DOHH2 (cell line): ENCODE data around the gene TNRC6A.

Source experiments
- H3F3A ChIP-seq: fragments of 200-600 bp; sonication (generic), shearing (Covaris generic); 2 replicates; pipeline ENCODE4 v1.6.0; 2016; ENCODE audit warnings: antibody characterized with exemption, mild to moderate bottlenecking; ENCODE audit not compliant: control insufficient read depth, insufficient read depth
- H3K27ac ChIP-seq: fragments of 200-600 bp; sonication (generic); 2 replicates; pipeline ENCODE4 v1.5.1; 2014; ENCODE audit warnings: low read depth, mild to moderate bottlenecking, low read length, moderate library complexity
- H3K27me3 ChIP-seq: fragments of 200-600 bp; sonication (generic); 2 replicates; pipeline ENCODE4 v1.6.1; 2014; ENCODE audit warnings: mild to moderate bottlenecking, low read length, mixed read lengths; ENCODE audit not compliant: control insufficient read depth
- H3K36me3 ChIP-seq: fragments of 200-600 bp; sonication (generic); 2 replicates; pipeline ENCODE4 v1.6.1; 2014; ENCODE audit warnings: mild to moderate bottlenecking, low read length, moderate library complexity, mixed read lengths; ENCODE audit not compliant: control insufficient read depth
- H3K4me1 ChIP-seq: fragments of 200-600 bp; sonication (generic); 2 replicates; pipeline ENCODE4 v1.6.1; 2014; ENCODE audit warnings: mild to moderate bottlenecking, low read length, mixed read lengths; ENCODE audit not compliant: control insufficient read depth
- H3K4me2 ChIP-seq: fragments of 200-600 bp; sonication (generic); 2 replicates; pipeline ENCODE4 v1.6.0; 2014; ENCODE audit warnings: mild to moderate bottlenecking, low read length, moderate library complexity
- H3K4me3 ChIP-seq: fragments of 200-600 bp; sonication (generic); 2 replicates; pipeline ENCODE4 v1.5.1; 2014; ENCODE audit warnings: mild to moderate bottlenecking, low read length, mixed read lengths
- H3K79me2 ChIP-seq: fragments of 200-600 bp; sonication (generic); 2 replicates; pipeline ENCODE4 v1.6.1; 2014; ENCODE audit warnings: mild to moderate bottlenecking, low read length, mixed read lengths; ENCODE audit not compliant: control insufficient read depth
- H3K9me2 ChIP-seq: fragments of 200-600 bp; sonication (generic); replicated peaks from 2 replicates; pipeline ENCODE4 v1.6.1; 2014; ENCODE audit warnings: mild to moderate bottlenecking, low read length, mixed read lengths; ENCODE audit not compliant: control insufficient read depth
- H3K9me3 ChIP-seq: fragments of 200-600 bp; sonication (generic); 2 replicates; pipeline ENCODE4 v1.6.1; 2014; ENCODE audit warnings: antibody characterized with exemption, low read length, mixed read lengths; ENCODE audit not compliant: control insufficient read depth, insufficient read depth
- H4K20me1 ChIP-seq: fragments of 200-600 bp; sonication (generic); 2 replicates; pipeline ENCODE4 v1.6.0; 2014; ENCODE audit warnings: low read depth, mild to moderate bottlenecking, antibody characterized with exemption, low read length, moderate library complexity; ENCODE audit not compliant: control insufficient read depth, insufficient read depth
- CTCF ChIP-seq: fragments of 200-600 bp; sonication (generic); IDR thresholded peaks from one replicate; pipeline ENCODE4 v1.5.1; 2014; ENCODE audit warnings: antibody characterized with exemption, mild to moderate bottlenecking, low read depth, low read length; ENCODE audit not compliant: poor library complexity, severe bottlenecking
- EZH2phosphoT487 ChIP-seq: fragments of 200-600 bp; sonication (generic); IDR thresholded peaks from 2 replicates; pipeline ENCODE4 v1.6.1; 2017; ENCODE audit warnings: borderline replicate concordance, mild to moderate bottlenecking, antibody characterized with exemption, low read length, moderate library complexity, mixed read lengths

Gene TNRC6A

GRCh38 chr16:24728891-24729242 lies 584 bp upstream of the TNRC6A start:
- H3K4me3 ChIP-seq, result peak overlapping the region; percentile 77
- peaks cover 52% of the 10 kb centered on the region for H3K79me2 ChIP-seq
- no peak for TF ChIP-seq CTCF
- TF ChIP-seq EZH2phosphoT487, result no peak
- H4K20me1 ChIP-seq, result peaks cover 10% of the 10 kb centered on the region; the same call in 1 of the 2 replicates
- H3K27ac ChIP-seq, result peak overlapping the region; percentile 76
- peaks cover 23% of the 10 kb centered on the region for H3K4me1 ChIP-seq
- no peaks in the 10 kb centered on the region for H3K9me3 ChIP-seq
- no peaks in the 10 kb centered on the region for H3K27me3 ChIP-seq
- H3K4me2 ChIP-seq, result peak overlapping the region; percentile 84
- H3F3A ChIP-seq, result 0 out of 2 replicates have a peak, but pooled peaks cover 4% of the 10 kb centered on the region
- H3K9me2 ChIP-seq, result no peaks in the 10 kb centered on the region
- peaks cover 32% of the 10 kb centered on the region for H3K36me3 ChIP-seq

GRCh38 chr16:24729951-24730815 lies 732 bp downstream of the TNRC6A start:
- H3K4me2 ChIP-seq, result peak overlapping the region; percentile 84
- H3K4me3 ChIP-seq, result peak overlapping the region; percentile 77
- H3K27me3 ChIP-seq, result no peaks in the 10 kb centered on the region
- TF ChIP-seq CTCF (no peak), EZH2phosphoT487 (no peak)
- peaks cover 65% of the 10 kb centered on the region for H3K79me2 ChIP-seq
- peaks cover 41% of the 10 kb centered on the region for H3K36me3 ChIP-seq
- H3F3A ChIP-seq, result 0 out of 2 replicates have a peak, but pooled peaks cover 4% of the 10 kb centered on the region
- H3K9me2 ChIP-seq, result no peaks in the 10 kb centered on the region
- peaks cover 10% of the 10 kb centered on the region for H4K20me1 ChIP-seq
- peak overlapping the region; percentile 76 for H3K27ac ChIP-seq
- peaks cover 32% of the 10 kb centered on the region for H3K4me1 ChIP-seq
- no peaks in the 10 kb centered on the region for H3K9me3 ChIP-seq

GRCh38 chr16:24730914-24731313 lies 1.5 kb downstream of the TNRC6A start:
- Histone ChIP-seq H3K4me3 (peak overlapping the region; percentile 77), H3K9me3 (no peaks in the 10 kb centered on the region), H3F3A (0 out of 2 replicates have a peak, but pooled peaks cover 4% of the 10 kb centered on the region), H3K36me3 (peaks cover 44% of the 10 kb centered on the region), H3K27ac (no peak overlapping the region), H3K4me2 (peak overlapping the region; percentile 70), H3K4me1 (peaks cover 39% of the 10 kb centered on the region), H3K9me2 (no peaks in the 10 kb centered on the region), H3K27me3 (no peaks in the 10 kb centered on the region), H4K20me1 (peaks cover 10% of the 10 kb centered on the region), H3K79me2 (peaks cover 72% of the 10 kb centered on the region)
- no peak for TF ChIP-seq EZH2phosphoT487
- TF ChIP-seq CTCF, result no peak
